Right lung (tissue), 5 donors: ENCODE data around the gene MRPL11. TPM values are rescaled to one million over a fixed set of nuclear protein-coding genes. Genes with fewer than 3 reads are reported as not detected.
A peak's percentile ranks its signal among the peaks of the same experiment; 100 is the strongest.
"Not testable (repeated sequence)": the region's sequence is repeated elsewhere in the genome, so short reads cannot be mapped to it uniquely, and the experiment has no call there.

Experiments used
- DNase-seq, 2 donors: peaks; one replicate each; pipeline ENCODE4 v3.0.0-alpha.2; 2013
- polyA plus RNA-seq, 5 donors: library from polyadenylated mRNA; unstranded; fragments of 120-200 nt; gene quantifications; one replicate each; pipeline versions ENCODE4 v1.2.1 to v1.2.3, GENCODE V29; 2013; ENCODE audit warnings: inconsistent platforms in 1 of 5, low replicate concordance in 1 of 5; ENCODE audit not compliant: insufficient read length in 5 of 5, insufficient read depth in 1 of 5

MRPL11 gene
- polyA plus RNA-seq, 5 donors = 63.2 to 78.7 (median 73.0) TPM

DNA sequence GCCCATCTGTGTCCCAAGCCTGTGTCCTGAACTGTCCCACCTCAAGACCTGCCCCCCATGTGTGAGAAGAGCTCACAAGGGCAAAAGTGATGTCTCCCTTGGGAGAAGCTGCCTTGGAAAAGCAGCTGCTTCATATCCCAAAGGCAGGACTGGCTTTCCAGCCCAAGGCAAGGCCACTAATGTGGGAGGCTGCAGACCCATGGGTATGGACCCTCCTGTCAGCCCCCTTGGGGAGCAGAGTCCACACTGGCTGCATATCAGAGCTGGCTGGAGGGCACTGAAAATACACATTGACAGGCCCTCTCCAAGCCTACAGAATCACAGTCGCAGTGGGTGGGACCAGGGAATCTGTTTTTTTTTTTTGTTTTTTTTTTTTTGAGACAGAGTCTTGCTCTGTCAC lies 30.8 kb upstream of the MRPL11 start:
- DNase-seq = no peak

DNA sequence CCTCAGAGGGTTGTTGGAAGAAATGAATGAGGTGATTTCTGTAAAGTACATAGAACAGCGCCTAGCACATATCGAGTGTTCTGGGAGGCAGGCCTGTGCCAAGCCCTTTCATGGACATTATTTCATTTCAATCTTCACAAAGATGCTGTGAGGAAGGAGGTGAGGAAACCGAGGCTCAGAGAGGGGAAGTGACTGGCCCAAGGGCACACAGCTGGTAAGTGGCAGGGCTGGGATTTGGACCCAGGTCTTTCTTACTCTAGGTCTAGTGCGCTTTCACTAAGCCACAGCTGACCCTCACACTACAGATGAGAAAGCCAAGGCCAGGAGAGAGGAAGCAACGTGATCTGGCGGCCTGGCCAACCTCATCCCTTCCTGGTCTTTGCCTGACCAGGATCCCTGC lies 30.0 kb upstream of the MRPL11 start:
- DNase-seq = no peak

DNA sequence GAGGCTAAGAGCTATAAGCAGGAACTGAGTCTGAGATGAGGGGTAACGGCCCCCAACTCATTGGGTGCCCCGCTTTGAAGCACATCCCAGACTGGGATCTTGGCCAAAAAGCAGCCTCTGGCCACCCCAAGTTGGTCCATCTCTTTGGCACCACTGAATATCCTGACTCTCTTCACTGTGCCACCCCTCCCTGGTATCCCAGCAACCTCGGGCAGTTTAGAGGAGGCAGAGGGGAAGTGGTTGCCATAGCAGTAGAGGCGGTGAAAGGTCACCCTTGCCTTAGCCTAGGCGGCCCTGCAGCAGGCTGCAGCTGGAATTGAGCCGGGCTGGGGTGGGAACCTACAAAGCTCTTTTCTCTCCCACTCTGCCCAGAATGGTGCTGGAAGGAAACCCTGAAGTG lies 29.1 kb upstream of the MRPL11 start:
- DNase-seq = no peak

DNA sequence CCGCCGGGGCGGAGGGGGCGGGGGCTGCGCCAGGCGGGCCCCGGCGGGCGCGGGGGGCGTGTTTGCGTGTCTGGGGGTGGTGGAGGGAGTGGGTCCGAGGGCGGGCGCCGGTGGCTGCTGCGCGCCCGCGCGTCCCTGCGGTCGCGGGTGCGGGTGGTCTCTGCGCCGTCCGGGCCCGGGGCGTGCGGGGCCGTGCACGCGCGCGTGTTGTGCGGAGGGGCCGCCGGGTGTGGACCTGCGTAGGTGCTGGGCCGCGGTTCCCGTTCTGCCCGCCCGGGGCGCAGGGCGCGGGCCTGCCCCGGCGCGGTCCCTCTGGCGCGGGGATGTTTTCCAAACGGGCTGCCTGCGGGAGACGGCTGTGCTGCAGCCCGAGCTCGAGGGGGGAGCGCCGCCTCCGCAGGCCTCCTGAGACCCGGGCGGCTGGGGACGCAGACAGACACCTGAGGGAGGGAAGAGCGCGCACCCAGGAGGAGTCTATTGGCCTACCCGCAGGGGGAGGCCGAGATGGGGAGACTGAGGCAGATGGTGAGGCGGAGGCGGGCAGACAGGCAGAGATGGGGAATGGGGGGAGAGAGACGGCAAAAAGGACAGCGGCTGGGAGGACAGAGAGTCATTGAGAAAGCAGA lies 28.5 kb upstream of the MRPL11 start:
- peak; percentile 16 to 17 for DNase-seq

DNA sequence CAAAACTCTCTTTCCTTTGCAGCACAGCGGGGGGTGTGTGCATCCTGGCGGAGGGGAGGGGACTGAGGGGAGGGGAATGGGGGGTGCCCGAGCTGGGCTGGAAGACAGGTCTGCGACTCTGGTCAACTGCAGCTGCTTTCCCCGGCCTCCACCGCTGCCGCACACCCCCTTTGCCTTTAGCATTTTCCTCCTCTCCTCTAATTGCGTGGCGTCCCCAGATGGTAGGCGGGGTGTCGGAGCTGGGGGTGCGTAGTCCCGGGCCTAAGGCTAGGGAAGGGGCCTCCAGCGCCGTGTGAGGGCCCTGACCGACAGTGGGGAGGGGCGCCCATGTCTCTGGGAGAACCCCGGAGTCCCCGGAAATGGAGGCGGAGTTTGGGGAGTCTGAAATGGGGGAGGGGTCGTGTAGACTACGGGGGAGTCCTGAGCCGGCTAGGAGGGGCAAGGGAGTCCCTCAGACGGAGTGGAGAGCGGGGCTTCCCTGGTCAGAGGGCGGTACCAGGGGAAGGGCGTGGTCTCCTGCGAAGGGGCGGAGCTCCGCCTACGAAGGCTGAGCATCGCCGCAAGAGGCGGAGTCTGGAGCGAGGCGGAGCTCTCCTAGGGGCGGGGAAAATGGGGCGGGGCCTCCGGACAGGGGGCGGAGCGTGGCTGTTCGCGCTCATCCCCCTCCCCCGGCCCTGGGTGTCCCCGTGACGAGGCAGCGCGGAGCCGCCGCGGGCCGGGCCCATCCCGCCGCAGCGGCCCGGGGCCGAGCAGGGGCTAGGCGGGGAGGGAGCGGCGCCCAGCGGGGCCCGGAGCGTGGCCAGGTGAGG lies 27.8 kb upstream of the MRPL11 start, which contains the start of gene PELI3:
Gene PELI3 (plus strand): TSS at position 681 of the 809 bp plus-strand sequence. CDS start 1,224 bp downstream, outside the sequence.
- peak; percentile 95 to 96 for DNase-seq

DNA sequence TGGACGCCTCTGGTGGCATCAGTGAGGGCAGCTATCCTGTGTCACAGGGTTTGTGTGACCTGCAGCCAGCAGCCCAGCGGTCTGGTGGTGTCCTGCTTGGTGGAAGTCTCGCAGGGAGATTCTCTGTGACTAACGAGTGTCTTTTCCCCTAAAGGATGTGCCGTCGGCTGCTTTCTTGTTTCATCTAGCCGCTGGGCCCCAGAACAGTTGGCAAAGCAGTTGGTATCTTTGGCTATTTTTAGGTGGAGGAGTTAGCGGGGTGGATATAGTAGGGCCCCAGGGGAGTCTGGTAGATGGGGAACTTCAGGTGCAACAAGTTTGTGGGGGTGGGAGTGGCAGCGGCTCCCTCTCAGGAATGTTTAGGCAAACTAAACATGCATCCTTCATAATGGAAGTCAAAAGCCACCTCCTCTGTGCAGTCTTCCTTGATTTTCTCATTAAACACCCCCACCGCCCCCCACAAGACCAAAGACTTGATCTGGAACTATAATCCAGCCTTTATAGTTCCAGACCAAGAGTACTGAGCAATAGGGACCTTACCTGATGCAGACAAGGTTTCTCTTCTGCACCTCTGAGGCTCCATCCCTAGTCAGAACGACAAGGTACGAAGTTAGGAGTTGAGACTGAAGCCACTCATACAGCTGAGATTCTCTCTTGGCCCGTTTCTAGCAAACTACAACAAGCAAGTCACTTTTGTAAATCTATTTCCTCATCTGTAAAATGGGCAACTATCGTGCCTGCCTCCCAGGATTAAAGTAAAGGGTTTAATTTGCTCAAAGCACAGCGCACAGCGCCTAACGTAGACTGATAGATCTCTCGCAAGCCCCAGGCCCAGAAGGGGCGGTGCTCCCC lies 27.0 kb upstream of the MRPL11 start:
- no peak for DNase-seq

DNA sequence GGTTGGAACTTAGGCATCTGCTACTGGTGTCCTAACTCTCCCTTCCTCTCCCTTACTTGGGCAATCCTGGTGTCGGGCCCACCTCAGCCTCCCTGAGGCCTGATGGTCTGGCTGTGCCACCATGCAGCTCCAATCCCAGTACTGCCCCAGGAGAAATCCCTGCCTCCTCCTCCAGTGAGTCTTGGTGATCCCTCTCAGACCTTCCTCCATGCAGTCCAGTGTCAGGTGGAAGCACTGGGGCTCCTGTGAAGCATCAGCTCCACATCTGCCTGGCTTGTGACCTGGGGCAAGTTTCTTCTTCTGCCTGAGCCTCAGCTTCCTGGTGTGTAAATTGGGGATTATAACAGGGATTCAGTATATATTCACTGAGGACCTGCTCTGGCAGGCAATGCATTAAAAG lies 26.3 kb upstream of the MRPL11 start:
- DNase-seq = no peak

DNA sequence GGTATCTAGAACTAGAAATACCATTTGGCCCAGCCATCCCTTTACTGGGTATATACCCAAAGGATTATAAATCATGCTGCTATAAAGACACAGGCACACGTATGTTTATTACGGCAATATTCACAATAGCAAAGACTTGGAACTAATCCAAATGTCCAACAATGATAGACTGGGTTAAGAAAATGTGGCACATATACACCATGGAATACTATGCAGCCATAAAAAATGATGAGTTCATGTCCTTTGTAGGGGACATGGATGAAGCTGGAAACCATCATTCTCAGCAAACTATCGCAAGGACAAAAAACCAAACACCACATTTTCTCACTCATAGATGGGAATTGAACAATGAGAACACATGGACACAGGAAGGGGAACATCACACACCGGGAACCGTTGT lies 25.5 kb upstream of the MRPL11 start:
- not testable (repeated sequence) for DNase-seq

DNA sequence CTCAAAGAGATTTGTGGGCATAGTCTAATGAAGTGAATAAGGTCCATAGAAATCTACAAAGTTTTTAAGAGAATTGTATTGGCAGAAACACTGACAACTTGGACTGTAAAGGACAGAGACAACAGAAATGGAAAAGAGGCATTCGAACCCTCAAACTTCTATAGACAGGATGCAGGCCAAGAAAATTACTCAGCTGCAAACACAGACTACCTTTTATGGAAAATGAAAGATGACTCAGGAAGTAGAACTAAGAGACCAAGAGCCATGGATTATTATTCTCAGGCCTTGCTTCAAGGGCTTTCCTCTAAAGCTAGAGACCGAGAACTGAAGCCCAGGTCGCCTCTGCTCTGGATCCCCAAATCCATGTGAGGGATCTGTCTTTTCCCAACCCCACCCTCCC lies 24.3 kb upstream of the MRPL11 start:
- no peak for DNase-seq

DNA sequence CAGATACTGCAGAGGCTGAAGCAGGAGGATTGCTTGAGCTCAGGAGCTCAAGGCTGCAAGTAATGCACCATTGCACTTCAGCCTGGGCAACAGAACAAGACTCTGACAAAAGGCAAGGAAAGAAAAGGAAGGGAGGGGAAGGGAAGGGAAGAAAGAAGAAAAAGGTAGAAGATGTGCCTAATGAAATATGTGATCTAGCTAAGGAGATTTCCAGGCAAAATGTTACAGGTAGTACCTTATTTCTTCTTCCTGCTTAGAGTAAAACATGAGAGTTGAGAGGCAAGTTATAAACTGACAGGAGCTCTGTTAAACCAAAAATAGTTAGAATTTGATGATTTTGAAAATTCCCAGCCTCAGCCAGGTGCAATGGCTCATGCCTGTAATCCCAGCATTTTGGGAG lies 23.4 kb upstream of the MRPL11 start:
- DNase-seq = no peak

DNA sequence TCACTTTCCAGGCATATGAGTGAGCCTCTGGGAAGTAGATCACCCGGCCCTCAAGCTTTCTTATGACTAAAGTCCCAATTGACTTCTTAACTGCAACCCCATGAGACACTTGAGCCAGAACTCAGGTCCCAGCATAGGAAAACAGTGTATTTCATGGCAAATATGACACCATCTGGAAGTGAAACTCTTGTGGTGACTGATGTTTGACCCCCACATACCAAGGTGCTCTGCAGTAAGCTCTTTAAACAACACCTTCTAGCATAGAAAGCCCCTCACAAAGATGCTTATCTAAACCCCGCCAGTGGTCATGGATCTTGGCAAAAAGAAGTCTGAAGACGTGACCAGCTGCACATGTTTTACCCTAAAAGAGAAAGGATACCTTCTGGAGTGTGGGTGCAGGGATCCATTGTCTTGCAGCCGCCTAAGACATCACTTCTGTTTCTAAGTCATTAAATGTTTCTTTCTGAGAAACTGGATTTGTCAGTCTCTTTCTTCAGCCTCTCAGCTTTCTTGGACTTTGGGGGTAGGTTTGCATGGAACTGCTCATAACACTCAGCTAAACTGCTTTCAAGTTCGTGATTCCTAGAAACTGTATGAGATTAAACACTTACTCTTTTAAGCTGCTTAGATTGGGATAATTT lies 20.6 kb upstream of the MRPL11 start:
- no peak for DNase-seq

DNA sequence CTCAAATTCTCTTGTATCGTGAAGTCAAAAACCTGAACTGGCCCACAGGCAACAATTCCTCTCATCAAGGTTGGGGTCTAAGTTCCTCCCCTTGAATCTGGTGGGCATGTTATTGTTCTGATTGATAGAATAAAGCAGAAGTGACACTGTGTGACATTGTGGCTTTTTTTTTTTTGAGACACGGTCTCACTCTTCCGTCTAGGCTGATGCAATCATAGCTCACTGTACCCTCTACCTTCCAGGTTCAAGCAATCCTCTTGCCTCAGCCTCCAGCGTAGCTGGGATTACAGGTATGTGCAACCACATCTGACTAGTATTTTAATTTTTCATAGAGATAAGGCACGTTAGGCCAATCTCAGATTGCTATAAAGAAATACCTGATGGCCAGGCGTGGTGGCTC lies 19.2 kb upstream of the MRPL11 start:
- no peak for DNase-seq

DNA sequence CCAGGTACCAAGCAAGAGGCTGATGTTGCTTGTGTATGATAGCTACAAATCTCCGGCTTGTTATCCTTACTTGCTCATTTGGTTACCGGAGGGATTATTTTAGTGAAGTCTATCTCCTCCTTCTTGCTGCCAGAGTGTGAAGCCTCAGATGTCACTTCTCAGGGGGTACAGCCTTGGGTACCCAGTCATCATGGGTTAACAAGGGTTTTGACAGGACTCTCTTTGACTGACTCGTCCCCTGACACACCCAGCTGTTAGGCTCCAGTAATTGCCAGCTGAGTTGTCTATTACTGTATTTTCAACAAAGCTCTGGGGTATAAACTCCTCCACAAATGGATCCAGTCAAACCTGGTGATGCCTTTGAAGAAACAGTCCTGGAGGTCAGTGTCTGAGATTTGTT lies 16.2 kb upstream of the MRPL11 start:
- DNase-seq = no peak

DNA sequence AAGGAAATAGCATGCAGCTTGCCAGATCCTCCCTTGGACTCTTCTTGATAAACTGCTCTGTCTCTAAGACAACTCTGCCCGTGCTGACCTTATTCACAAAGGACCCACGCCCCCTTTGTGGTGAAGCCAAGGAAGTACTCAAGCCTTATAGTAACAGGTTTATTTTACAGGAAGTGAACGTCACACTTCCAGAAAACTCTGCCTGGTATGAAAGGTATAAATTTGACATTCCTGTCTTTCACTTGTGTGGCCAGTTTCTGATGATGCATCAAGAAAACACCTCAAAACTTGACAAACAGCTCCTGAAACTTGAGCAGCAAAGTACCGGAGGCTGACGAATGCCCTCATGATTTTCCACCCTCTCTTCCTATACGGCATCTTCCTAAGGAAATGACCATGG lies 15.6 kb upstream of the MRPL11 start:
- no peak for DNase-seq

DNA sequence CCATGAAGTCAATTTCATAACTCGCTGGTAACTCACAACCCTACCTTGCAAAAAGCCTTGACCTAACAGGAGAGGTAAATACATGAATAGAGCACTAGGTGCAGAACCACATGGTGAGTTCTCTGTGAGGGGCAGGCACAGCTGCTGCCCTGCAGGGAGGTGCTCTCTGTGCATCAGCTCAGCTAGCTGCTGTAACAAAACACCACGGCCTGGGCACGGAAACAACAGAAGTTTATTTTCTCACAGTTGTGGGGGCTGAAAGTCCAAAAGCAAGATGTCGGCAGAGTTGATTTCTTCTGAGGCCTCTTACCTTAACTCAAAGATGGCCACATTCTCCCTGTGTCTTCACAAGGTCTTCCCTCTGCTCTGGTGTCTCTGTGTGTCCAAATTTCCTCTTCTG lies 13.0 kb upstream of the MRPL11 start:
- DNase-seq = no peak

DNA sequence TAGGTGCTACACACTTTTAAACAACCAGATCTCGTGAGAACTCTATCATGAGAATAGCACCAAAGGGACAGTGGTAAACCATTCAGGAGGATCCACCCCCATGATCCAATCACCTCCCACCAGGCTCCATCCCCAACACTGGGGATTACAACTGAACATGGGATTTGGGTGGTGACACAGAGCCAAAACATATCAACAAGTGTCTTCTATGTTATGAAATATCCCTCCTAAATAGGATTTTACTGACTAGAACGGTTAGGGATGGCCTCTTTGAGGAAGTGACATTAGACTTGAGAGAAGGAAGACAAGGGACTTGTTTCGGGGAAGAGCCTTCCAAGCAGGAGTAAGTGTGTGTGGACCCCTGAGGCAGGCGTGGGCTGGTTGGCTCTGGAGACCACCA lies 11.9 kb upstream of the MRPL11 start:
- DNase-seq = no peak

DNA sequence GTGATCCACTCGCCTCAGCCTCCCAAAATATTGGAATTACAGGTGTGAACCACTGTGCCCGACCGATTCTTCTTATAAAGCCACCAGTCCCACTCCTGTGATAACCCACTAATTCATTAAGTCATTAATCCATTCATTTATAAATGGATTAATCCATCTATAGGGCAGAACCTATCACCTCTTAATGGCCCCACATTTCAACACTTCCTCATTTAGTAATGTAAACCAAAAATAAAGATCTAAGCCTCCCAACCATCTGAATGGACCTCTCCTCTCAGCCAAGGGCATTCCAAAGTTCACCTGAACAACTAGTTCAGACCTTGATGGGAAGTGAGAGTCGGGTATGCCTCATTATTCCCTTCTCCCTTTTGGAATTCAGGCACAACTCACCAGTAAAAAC lies 9.9 kb upstream of the MRPL11 start:
- DNase-seq = no peak

DNA sequence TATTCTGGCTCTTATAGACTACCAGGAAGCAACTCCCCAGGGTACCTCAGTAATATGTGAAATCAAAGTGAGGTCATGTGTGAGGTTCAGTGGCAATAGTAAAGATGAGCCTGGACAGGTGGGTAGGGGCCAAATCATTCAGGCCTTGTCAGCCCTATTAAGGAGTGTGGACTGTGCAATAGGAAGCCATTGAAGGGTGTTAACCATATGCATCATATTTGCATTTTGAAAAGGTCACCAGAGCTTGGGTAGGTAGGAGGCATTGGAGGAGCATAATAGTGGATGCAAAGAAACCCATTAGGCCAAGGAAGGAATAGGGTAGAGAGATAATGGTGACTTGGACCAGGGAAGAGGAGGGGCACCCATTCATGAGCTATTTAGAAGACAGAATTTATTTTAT lies 8.4 kb upstream of the MRPL11 start:
- DNase-seq = no peak

DNA sequence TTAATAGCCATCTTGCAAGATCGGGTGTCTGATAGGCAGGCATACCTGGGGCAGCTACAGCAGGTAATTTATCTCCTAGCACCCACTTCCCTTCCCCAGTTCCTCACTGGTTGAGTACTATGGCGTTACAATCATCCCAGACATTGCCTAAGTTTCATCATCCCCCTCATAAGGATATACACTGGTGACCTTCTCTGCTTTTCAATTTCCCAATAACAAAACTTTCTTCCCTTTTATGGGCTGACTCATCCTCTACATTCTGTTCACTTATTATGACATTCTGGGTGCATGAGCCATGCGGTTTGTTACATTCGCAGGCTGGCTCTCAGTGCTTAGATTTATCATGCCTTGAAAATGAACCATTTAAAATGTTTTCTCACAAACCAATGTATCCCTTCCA lies 5.0 kb upstream of the MRPL11 start:
- no peak for DNase-seq

DNA sequence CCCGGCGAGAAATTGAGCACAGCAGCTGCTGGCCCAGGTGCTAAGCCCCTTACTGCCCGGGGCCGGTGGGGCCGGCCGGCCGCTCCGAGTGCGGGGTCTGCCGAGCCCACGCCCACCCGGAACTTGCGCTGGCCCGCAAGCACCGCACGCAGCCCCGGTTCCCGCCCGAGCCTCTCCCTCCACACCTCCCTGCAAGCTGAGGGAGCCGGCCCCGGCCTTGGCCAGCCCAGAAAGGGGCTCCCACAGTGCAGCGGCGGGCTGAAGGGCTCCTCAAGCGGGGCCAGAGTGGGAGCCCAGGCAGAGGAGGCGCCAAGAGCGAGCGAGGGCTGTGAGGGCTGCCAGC lies 2.3 kb upstream of the MRPL11 start:
- DNase-seq = not testable (repeated sequence)

DNA sequence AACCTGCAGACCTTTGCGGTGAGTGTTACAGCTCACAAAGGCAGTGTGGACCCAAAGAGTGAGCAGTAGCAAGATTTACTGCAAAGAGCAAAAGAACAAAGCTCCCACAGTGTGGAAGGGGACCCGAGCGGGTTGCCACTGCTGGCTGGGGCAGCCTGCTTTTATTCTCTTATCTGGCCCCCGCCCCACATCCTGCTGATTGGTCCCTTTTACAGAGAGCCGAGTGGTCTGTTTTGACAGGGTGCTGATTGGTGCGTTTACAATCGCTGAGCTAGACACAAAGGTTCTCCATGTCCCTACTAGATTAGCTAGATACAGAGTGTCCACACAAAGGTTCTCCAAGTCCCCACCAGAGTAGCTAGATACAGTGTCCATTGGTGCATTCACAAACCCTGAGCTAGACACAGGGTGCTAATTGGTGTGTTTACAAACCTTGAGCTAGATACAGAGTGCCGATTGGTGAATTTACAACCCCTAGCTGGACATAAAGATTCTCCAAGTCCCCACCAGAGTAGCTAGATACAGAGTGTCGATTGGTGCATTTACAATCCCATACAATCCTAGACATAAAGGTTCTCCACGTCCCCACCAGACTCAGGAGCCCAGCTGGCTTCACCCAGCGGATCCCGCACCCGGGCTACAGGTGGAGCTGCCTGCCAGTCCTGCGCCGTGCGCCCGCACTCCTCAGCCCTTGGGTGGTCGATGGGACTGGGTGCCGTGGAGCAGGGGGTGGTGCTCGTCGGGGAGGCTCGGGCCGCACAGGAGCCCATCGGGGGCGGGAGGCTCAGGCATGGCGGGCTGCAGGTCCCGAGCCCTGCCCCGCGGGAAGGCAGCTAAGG lies 1.7 kb upstream of the MRPL11 start:
- DNase-seq = not testable (repeated sequence)
